GM12875 (cell line): Measurements from ENCODE around the gene WNT11.

Source experiments
- H3K4me3 ChIP-seq: one replicate; pipeline ENCODE4 v1.5.1; 2011; ENCODE audit warnings: low read depth, low read length, control low read depth
- TF ChIP-seq, protein P1 (sequence below): IDR thresholded peaks from 2 replicates; pipeline ENCODE4 v1.5.1; 2011; ENCODE audit warnings: low read depth, mild to moderate bottlenecking, control low read depth, inconsistent platforms, low read length, moderate library complexity, borderline replicate concordance; ENCODE audit not compliant: insufficient read depth

The WNT11 gene

DNA sequence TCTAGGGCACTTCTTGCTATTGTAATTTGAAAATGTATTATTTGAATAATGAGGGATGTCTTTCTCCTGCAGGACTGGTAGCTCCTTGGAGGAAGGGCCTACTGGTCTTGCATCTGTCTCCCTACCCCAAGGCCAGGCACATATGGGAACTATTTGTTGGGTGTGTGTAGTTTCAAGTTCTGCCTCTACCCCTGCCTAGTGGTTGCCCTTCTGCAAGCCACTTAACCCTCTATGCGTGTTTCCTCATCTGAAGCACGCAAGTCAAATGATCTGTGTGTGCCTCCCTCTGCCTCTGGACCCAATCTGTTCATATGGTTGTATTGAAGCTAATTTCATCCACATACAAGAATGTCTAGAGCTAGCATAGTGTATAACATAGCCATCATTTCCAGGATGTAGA is 67.0 kb downstream of the WNT11 start:
- TF ChIP-seq, protein P1, sequence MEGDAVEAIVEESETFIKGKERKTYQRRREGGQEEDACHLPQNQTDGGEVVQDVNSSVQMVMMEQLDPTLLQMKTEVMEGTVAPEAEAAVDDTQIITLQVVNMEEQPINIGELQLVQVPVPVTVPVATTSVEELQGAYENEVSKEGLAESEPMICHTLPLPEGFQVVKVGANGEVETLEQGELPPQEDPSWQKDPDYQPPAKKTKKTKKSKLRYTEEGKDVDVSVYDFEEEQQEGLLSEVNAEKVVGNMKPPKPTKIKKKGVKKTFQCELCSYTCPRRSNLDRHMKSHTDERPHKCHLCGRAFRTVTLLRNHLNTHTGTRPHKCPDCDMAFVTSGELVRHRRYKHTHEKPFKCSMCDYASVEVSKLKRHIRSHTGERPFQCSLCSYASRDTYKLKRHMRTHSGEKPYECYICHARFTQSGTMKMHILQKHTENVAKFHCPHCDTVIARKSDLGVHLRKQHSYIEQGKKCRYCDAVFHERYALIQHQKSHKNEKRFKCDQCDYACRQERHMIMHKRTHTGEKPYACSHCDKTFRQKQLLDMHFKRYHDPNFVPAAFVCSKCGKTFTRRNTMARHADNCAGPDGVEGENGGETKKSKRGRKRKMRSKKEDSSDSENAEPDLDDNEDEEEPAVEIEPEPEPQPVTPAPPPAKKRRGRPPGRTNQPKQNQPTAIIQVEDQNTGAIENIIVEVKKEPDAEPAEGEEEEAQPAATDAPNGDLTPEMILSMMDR = no peak

More for the DNA sequence above, 67.0 kb downstream of the WNT11 start:
- no peak overlapping the region for H3K4me3 ChIP-seq
